ENCODE data around the gene THSD7B.

The THSD7B gene

GRCh38 chr2:137199751-137200150, 434.4 kb downstream of the THSD7B start:
- DNase-seq (ENCODE audit: low read depth in 2 of 2): no peak

DNA sequence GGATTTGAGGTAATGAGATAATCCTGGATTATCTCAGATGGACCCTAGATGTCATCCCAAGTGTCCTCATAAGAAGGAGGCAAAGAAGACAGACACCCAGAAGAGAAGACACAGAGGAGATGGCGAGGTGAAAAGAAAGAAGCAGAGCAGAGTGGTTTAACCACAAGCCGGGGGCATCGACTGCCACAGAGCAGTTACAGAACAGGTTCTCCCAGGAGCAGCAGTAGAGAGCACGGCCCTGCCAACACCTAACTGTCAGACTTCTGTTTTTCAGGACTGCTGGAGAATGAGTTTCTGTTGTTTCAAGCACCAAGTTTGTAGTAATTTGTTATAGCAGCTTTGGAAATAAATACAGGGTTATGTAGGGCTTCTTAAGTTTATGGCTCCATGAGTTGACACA, 437.0 kb downstream of the THSD7B start:
- DNase-seq (ENCODE audit: low read depth in 2 of 2): no peak

- no peak for DNase-seq (ENCODE audit: low read depth in 2 of 2)
Observed at GRCh38 chr2:137205324-137205723, 440.0 kb downstream of the THSD7B start.

- no peak for DNase-seq (ENCODE audit: low read depth in 2 of 2)
Observed at GRCh38 chr2:137206069-137206468, 440.7 kb downstream of the THSD7B start.

- DNase-seq (ENCODE audit: low read depth in 2 of 2): no peak
Observed at GRCh38 chr2:137207030-137207429, 441.7 kb downstream of the THSD7B start.

- DNase-seq (ENCODE audit: low read depth in 2 of 2): no peak
Observed at GRCh38 chr2:137208431-137208891, 443.1 kb downstream of the THSD7B start.

GRCh38 chr2:137210039-137210438, 444.7 kb downstream of the THSD7B start:
- no peak for DNase-seq (ENCODE audit: low read depth in 2 of 2)

DNA sequence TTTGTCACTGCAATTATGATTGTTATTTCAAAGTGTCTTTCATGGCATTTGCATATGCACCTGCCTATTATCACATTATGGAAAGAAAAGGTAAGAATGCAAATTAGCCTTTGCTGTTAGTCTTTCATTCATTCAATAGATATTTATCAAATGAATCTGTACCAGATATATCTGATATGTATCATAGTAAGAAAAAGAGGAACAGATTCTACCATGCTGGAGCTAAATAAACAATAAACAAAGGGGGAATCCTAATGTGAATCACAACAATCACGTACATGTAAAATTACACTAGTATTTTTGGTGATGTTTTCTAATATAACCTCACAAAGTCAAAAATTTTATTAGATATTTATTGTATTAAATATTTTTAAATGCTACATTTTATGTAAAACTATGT, 446.4 kb downstream of the THSD7B start:
- DNase-seq (ENCODE audit: low read depth in 2 of 2): no peak

DNA sequence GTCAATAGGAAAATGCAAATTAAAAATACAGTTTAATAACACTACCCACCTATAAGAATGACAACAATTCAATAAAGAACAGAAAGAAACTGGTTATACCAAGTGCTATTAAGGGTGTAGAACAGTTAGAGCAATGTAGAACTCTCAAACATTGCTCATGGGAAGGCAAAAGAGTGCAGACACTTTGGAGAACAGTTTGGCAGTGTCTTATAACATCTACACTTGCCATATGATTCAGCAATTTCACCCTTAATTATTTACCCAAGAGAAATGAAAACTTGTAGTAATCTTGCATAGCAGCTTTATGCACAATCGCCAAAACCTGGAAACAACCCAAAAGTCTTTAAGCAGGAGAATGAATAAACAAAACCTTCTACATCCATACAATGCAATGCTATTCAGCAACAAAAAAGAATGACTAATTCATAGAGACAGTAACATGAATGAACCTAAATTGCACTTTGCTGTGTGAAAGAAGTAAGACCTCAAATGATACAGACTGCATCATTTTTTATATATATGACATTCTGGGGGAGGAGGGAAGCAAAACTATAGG, 455.2 kb downstream of the THSD7B start:
- no peak for DNase-seq (ENCODE audit: low read depth in 2 of 2)

GRCh38 chr2:137221797-137222492, 456.6 kb downstream of the THSD7B start:
- no peak for DNase-seq (ENCODE audit: low read depth in 2 of 2)

DNA sequence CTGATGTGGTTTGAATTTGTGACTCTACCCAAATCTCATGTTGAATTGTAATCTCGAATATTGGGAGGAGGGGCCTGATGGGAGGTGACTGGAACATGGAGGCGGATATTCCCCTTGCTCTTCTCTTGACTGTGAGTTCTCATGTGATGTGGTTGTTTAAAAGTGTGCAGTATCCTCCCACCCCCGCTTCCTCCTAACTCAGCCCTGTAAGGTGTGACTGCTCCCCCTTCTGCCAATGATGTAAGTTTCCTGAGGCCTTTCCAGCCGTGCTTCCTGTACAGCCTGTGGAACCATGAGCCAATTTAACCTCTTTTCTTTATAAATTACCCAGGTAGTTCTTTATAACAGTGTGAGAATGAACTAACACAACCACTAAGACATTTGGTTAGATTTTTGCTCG, 458.4 kb downstream of the THSD7B start:
- no peak for DNase-seq (ENCODE audit: low read depth in 2 of 2)

DNA sequence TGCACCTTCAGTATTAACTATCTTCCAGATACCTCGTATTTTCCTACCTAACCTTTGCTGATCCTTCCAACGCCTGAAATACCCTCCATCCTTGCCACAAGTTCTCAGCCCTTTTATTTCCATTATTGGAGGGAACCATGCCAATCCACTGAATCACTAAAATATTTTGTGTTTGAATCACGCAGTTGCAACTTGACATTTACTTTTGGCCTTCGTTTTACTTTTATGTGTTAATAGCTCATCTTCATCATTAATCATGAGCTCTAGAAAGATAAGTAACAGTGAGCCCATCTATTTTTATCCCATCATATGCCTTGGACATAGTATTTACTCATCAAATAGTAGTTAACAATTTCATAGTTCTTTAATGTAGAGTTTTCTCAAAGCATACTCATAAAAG, 463.2 kb downstream of the THSD7B start:
- no peak for DNase-seq (ENCODE audit: low read depth in 2 of 2)

DNA sequence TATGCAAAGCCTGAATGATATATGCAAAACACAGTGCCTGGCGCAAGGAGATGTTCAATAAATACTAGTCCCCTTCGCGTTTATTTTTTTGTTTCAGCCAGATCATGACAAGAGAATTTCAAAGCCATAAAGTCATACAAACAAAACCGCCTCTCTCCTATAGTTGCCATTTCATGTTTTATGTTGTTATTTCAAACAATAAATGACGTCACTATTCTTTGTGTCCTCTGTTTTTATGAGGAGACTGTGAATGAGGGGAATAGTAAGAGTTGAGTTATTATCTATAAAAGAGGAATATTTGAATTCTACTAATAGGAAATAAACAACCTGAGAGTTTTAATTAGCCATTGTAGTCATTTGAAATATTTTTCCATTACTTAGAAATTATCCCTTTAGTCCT, 464.5 kb downstream of the THSD7B start:
- no peak for DNase-seq (ENCODE audit: low read depth in 2 of 2)

DNA sequence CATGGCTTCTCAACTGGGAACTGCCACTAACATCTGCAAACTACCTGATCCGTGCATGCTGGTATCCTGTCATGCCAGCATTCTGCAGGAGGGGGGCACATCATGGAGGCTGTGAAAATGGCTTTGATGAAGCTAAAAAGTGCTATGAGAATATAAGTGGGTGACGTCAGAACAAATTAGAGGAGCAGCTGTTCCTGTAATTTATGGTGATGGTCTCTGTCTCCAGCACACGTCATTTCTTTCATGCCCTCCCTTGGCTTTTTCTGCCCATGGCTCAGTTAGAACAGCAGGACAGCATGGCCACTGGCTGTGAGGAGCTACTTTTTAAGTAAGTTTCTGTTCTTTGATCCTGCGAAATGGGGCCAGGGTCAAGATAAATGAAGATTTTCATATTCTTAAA, 466.3 kb downstream of the THSD7B start:
- no peak for DNase-seq (ENCODE audit: low read depth in 2 of 2)

DNA sequence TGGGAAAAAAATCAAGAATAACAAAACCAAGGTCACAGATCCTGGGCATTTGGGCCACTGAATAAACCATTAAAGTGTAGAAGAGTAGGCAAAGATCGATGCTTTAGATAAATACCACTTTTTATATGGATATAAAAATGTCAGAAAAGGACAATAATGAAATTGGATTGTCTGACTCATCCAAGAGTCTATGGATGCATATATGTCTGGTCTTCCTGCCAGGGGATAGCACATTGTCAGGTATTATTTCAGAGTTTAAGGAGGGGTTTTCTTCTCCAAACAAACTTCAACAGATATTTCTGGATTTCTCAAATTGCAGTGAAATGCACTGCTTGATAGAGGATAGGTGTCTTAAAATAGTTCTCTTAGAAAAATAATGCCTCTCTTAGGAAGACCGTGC, 466.7 kb downstream of the THSD7B start:
- DNase-seq (ENCODE audit: low read depth in 2 of 2): no peak

GRCh38 chr2:137233091-137233490, 467.7 kb downstream of the THSD7B start:
- no peak for DNase-seq (ENCODE audit: low read depth in 2 of 2)

DNA sequence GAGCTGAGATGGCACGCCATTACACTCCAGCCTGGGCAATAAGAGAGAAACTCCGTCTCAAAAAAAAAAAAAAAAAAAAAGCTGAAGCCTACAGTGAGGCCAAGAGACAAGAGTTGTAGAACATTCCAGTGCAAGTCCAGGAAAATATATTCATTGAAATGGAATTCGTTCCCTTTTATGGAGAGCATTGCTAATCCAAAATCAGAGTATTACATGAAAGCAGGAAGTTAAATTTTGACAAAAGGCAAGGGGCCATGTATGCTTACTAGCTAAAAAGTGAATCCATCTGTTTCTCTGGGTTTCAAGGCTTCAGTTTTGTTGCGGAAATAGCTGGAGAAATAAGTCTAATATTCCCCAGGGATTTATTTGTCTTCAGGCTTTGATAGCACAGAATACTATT, 471.7 kb downstream of the THSD7B start:
- no peak for DNase-seq (ENCODE audit: low read depth in 2 of 2)

GRCh38 chr2:137238065-137238464, 472.7 kb downstream of the THSD7B start:
- DNase-seq (ENCODE audit: low read depth in 2 of 2): no peak

DNA sequence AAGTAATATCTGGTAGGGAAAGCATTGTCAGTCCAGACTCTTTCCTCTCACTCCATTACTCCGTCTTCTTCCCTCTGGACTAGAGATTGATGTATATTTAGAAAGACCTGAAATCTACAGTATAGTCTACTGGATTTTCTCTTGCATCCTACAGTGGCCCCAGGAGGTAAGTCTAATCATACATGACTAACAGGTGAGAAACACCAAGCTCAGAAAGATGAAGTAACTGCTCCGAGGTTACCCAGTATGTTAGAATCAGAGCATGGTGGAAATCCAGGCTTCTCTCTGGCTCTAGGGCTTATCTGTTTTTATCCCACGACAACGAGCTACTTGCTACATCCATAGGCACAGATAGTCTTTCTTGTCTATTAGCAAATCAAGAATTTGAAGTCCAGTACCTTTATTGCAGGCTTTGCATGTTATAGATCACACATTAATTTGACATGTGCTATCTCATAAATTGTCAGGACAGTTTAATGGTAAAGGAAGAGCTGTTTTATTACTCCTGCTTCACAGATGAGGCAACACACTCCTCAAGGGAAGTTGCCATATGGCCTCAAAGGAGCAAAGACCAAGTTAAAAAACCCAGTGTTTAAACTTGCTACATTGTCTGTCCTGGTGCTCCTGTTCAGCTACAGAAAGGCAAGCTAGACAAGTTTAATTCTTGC, 484.3 kb downstream of the THSD7B start:
- no peak for DNase-seq (ENCODE audit: low read depth in 2 of 2)

- no peak for DNase-seq (ENCODE audit: low read depth in 2 of 2)
Observed at GRCh38 chr2:137250401-137250800, 485.1 kb downstream of the THSD7B start.

DNA sequence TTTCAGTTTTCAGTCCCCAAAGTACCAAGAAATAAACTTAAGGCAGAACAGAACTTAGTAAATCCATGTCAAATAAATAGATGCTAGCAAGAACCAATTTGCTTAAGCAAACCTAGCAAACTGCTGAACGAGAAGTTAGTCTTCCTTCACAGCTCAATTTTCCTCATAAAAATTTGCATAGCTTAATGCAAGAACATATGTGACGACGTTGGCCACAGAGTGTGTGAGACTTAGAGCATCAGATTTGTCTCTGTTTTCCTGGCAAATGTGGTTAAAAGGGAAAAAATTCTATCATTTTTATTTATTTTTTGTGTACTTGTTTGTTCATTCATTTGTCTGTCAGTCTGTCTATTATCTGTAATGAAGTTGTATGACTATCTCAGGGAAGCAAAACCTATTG, 485.7 kb downstream of the THSD7B start:
- DNase-seq (ENCODE audit: low read depth in 2 of 2): no peak

- no peak for DNase-seq (ENCODE audit: low read depth in 2 of 2)
Observed at GRCh38 chr2:137252934-137253333, 487.6 kb downstream of the THSD7B start.

GRCh38 chr2:137254052-137254451, 488.7 kb downstream of the THSD7B start:
- DNase-seq (ENCODE audit: low read depth in 2 of 2): no peak

Data from stimulated activated CD8-positive, alpha-beta memory T cell treated with anti-CD3 and anti-CD28 coated beads, Interleukin-15, amount 100 ng/mL, for 48 hours (primary cell).